Raji (cell line): ENCODE data around the gene BACH2.

Source experiments
- POLR2A ChIP-seq: IDR thresholded peaks from 2 replicates; pipeline ENCODE4 v1.6.1; 2011; ENCODE audit warnings: low read depth, low read length, control low read depth; ENCODE audit not compliant: insufficient read depth

BACH2 gene

DNA sequence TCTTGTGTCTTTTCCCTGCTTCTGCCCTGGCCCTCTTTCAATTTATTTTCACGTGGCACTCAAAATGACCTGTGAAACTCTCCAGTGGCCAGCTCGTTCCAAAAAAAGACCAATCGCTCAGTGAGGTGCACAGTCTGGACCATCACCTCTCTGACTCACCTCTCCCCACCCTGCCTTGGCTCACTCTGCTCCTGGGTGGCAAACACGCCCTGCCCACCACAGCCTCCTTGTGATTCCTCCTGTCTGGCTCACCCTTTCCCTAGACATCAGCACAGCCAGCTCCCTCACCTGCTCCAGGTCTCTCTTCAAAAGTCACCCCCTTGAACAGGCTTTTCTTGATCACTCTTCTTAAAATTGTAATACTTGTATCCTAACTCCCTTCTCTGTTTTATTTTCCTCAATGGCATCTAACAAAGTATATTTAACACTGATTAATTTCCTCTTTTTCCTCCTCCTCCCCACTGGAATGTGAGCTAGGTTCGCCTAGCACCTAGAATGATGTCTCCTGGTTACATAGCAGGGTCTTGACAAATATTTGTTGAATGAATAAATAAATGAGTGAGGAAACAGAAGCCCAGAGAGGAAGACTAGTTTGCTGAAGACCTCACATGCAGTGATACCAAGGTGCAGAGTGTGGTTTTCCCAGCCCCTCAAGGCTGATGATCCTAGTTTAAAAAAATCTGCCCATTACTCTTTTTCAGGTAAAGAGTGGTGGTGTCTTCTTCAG is 293.4 kb downstream of the BACH2 start:
- TF ChIP-seq POLR2A = no peak

- TF ChIP-seq POLR2A = no peak
These were observed 295.5 kb downstream of the BACH2 start for GRCh38 chr6:90000864-90001731.

DNA sequence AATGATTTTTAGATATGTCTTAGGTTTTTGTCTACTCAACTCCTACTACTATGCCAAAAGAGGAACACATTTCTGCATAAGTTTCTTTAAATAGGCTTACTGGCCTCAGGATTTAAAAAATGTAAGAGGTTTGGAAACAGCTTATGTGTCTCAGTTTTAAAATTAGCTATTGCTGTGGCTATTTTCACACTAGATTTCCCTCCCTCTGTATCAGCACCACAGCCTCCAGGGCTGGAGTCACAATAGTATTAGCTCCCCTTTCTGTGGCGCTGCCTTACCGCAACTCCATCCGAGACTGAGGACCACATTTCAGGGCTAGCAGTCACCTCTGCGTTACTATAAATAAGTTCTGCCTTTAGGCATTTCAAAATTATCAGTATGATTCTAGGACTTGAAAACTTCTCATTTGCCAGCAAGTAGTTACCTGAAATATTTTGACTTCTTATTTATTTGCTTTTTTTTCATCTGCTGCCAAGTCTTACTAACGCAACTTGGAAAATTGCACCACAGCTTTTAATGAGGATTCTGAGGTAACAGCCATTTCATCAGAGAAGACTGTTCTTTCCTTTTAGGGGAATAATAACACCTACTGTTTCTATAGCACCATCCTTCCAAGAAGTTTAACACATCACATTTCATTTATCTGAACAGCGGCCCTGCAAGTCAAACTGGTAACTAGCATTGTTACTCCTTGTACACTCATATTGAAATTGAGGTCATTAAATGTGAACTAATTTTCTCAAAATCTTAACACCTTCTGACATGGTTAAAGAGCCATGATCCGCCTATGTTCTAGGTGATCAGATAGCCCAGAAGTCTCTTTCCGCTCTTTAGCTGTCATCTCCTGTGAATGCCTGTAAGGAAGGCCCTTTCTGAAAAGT is 296.5 kb downstream of the BACH2 start:
- no peak for TF ChIP-seq POLR2A

GRCh38 chr6:89999154-89999553 is 297.5 kb downstream of the BACH2 start:
- no peak for TF ChIP-seq POLR2A

DNA sequence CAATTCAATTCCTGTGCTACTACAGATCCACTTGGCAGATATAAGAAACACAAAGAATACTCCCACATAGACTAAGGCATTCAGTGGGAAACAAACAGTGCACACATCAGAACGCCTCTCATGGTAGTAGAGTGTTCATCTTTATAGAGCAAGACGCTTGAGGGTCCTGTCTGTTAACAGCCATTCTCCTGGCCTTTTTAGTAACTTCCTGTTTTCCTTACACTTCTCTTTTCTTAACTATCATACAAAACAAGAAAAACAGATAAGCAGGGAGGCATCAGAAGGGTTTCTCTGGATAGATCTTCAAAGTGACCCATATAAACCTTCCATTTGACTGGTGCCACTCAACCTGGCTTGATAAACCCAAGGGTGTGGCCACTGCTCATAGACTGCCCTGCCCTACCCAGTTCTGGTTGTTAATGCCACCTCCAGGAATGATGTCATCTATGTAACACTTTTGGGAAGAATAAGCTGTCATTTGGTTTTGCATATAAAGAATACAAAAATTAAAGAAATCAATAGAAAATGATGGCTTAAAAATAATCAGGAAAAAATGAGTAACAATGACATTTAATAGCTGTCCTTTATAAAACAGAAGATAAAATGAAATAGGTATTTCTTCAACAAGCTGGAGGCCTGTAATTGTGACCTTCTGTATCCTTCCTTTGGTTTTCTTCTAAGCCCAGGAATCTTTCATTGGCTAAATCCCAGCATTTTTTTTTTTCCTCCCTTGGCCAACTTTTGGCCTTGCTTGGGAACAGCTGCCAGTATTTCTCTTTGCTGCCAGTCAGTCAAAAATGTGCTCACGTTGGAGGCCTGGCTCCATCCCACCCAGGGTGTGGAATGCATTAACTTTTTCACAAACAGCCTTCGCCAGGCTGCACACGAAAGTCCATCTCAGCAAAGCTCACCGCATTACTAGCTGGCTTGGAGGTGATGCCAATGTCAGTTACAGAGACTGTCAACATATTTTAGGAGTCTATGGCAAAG is 298.9 kb downstream of the BACH2 start:
- no peak for TF ChIP-seq POLR2A

GRCh38 chr6:89993411-89993810 is 303.2 kb downstream of the BACH2 start:
- TF ChIP-seq POLR2A = no peak

GRCh38 chr6:89992818-89993217 is 303.8 kb downstream of the BACH2 start:
- no peak for TF ChIP-seq POLR2A

DNA sequence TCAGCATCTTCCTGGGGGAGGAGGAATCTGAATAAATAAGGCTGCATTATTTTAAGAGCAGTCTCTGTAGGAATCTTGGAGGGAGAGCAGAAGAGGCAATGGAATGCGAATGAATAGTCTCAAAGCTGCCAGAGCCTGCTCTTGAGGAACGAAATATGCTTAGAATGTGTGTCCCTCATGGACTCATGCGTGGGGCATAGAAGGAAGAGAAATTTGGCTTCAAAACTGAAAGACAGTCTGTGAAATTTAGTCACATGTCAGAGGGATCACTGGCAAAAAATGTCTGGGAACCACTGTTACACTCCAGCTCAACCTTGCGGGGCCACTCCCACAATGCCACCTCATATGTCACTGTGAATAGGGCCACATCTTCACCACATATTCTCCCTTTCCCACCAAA is 306.9 kb downstream of the BACH2 start:
- TF ChIP-seq POLR2A = no peak

GRCh38 chr6:89987830-89988229 is 308.8 kb downstream of the BACH2 start:
- no peak for TF ChIP-seq POLR2A

DNA sequence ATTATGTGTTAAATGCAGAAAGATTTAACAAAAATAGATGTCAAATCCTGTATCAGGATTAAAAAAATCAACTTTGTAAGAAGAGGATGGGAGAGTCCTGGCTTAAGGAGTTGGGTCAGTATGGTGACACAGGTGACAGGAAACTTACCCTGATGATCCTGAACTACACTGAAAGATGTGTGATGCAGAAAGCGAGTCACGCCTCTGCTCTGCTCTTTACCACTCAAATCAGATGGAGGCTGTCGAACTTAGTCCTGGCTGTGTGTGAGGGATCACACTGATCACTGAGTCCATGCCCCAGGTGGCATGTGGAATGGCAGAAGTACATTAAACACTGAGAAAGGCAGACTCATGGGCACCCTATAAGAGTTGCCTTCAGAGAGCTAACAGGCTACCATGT is 309.5 kb downstream of the BACH2 start:
- no peak for TF ChIP-seq POLR2A

DNA sequence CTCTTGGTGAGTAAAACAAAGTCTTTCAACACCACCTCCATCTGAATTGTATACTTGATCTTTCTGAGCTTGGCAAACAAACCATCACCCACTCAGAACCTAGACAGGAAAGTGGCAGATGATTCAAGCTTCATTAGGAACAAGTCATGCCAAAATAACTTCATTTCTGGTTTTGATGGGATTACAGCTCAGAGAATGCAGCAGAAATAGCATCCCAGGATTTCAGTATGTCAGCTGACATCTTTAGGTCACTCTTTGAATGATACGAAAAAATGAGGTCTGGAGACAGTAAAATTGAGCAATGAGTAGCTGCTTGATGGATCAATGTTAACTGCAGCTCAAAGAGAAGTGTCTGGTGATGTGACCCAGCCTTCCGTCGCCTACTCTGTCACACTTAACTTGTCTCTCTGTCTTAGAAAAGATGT is 310.0 kb downstream of the BACH2 start:
- no peak for TF ChIP-seq POLR2A

GRCh38 chr6:89985751-89986493 is 310.7 kb downstream of the BACH2 start:
- no peak for TF ChIP-seq POLR2A

GRCh38 chr6:89984926-89985750 is 311.5 kb downstream of the BACH2 start:
- no peak for TF ChIP-seq POLR2A
